Tibial nerve (tissue), 4 donors: ENCODE results near the gene HAGHL.

Experiments used
- CTCF ChIP-seq, 5 experiments: fragments of 200-600 bp in 3 of 5; fragments of 450-650 bp in 2 of 5; sonication (generic) in 3 of 5; IDR thresholded peaks; one replicate each; pipeline ENCODE4 v1.5.1; 2016 to 2019; ENCODE audit warnings: antibody characterized with exemption in 5 of 5, mild to moderate bottlenecking in 3 of 5, moderate library complexity in 2 of 5
- EP300 ChIP-seq, 2 donors: sonication (generic); formaldehyde crosslinking; IDR thresholded peaks; one replicate each; pipeline ENCODE4 v1.6.1; 2017; ENCODE audit warnings: antibody characterized with exemption in 2 of 2, mild to moderate bottlenecking in 1 of 2
- POLR2A ChIP-seq, 2 donors: fragments of 450-650 bp; IDR thresholded peaks; one replicate each; pipeline ENCODE4 v1.6.1; 2017; ENCODE audit warnings: antibody characterized with exemption in 2 of 2, mild to moderate bottlenecking in 2 of 2, moderate library complexity in 2 of 2

GRCh38 chr16:740459-740763 lies 13.5 kb downstream of the HAGHL start:
- no peak for TF ChIP-seq CTCF (IDR thresholded peaks at IDR 0.05)
- no peak for TF ChIP-seq EP300 (IDR thresholded peaks at IDR 0.05)
- no peak for TF ChIP-seq POLR2A (IDR thresholded peaks at IDR 0.05)
